ENCODE measurements around the gene ZDHHC11. TPM values are rescaled to one million over a fixed set of nuclear protein-coding genes. Genes with fewer than 3 reads are reported as not detected.

The ZDHHC11 gene, protein sequence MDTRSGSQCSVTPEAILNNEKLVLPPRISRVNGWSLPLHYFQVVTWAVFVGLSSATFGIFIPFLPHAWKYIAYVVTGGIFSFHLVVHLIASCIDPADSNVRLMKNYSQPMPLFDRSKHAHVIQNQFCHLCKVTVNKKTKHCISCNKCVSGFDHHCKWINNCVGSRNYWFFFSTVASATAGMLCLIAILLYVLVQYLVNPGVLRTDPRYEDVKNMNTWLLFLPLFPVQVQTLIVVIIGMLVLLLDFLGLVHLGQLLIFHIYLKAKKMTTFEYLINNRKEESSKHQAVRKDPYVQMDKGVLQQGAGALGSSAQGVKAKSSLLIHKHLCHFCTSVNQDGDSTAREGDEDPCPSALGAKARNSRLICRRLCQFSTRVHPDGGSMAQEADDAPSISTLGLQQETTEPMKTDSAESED
- total RNA-seq (2014; rRNA removed; shearing (Covaris generic)): 5.4 and 6.0 TPM in 2 replicates

DNA sequence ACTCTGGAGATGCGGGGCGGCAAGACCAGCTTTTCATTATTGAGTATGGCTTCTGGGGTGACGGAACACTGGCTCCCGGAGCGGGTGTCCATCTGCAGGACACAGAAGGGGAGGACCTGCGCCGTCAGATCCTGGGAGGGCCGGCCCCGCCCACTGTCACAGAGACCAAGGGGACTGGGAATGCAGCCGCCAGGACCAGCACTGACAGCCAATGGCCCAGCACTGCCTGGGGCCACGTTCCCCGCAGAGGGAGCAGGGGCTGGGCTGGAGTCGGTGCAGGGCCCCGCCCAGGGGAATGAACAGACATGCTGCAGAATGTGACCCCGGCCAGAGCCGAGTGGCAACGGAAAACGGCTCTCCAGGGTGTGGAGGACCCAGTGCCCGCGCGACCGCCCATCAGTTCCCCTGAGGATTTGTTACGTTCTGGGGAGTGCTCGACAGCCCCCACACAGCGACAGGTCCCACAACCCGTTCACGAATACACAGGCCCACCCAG, at the start of gene ZDHHC11:
Gene ZDHHC11, minus strand, starts transcription at position 476 of the 496 bp plus-strand sequence. Its CDS starts 384 bp downstream, at position 92.
- in situ Hi-C loops (cut with HindIII; ENCODE audit: low sequenced_read_pairs): no loop called here
- peak; percentile 41 for DNase-seq (ENCODE audit: low spot score)

DNA sequence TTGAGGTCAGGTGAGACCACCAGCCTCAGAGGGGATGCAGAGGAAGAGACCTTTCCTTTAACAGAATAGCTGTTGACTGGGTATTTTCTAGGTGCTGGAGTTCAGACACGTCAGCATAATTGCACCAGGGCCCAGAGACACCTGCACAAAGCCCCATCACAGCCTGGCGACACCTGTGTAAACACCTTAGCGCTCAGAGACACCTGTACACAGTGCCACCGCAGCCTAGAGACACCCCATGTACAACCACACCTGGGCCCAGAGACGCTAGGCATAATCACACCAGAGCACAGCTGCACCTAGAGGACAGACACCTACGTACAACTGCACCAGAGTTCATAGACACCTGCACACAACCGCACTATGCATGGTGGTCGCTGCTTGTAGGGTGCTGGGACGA, 42.9 kb upstream of the ZDHHC11 start:
- DNase-seq (ENCODE audit: low spot score): no peak
- in situ Hi-C loops (cut with HindIII; ENCODE audit: low sequenced_read_pairs): no loop called here

DNA sequence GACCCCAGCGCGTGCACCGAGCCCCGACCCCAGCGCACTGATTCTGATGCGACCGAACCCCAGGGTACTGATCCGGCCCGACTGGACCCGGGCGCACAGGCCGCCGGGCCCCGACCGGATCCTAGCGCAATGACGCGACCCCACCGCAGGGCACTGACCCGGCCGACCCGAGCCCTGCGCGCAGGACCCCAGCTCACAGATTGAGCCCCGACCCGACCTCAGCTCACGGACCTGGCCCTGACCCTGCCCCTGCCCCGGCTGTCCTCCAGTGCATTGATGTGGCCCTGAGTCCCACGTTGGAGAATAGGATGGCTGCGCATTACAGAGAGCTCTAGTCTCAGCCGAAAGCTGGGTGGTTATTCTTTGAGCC, 42.3 kb upstream of the ZDHHC11 start:
- in situ Hi-C loops (cut with HindIII; ENCODE audit: low sequenced_read_pairs): no loop called here

DNA sequence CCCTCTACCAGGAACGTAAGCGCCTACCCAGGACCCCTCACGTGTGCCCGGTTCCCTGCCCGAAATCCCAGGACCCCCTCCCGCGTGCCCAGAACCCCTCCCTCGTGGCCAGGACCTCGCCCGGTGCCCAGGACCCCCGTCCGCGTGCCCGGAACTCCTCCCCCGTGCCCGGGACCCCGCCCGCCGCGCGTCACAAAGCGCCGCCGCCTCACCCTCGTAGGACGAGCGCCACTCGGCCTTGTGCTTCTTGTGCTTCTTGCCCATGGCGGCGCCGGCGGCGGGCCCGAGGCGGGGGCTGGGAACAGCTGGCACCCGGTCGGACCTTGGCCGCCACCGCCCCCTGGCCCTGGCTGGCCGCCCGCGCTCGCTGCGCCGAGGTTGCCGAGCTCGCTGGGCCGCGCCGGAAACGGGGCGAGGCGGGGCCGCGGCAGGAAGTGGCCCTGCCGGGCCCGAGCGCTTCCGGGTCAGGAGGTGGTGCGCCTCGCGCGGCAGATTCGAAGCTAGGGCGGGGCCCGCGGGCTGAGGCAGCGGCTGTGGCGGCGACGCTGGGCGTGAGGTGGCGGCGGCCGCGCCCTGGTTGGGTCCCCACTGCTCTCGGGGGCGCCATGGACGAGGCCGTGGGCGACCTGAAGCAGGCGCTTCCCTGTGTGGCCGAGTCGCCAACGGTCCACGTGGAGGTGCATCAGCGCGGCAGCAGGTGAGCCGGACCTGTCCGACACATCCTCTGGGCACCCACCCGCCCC, 41.8 kb upstream of the ZDHHC11 start, which contains the start of the genes BRD9 and TRIP13:
Gene BRD9, minus strand, starts transcription at position 408 of the 743 bp plus-strand sequence. Its CDS starts 144 bp downstream, at position 264.
Gene TRIP13, plus strand, starts transcription at position 491 of the 743 bp plus-strand sequence. Its CDS starts 115 bp downstream, at position 606.
- DNase-seq (ENCODE audit: low spot score): peak; percentile 73
- in situ Hi-C loops (cut with HindIII; ENCODE audit: low sequenced_read_pairs): no loop called here

More for the DNA sequence above, 42.3 kb upstream of the ZDHHC11 start:
- no peak for DNase-seq (ENCODE audit: low spot score)

DNA sequence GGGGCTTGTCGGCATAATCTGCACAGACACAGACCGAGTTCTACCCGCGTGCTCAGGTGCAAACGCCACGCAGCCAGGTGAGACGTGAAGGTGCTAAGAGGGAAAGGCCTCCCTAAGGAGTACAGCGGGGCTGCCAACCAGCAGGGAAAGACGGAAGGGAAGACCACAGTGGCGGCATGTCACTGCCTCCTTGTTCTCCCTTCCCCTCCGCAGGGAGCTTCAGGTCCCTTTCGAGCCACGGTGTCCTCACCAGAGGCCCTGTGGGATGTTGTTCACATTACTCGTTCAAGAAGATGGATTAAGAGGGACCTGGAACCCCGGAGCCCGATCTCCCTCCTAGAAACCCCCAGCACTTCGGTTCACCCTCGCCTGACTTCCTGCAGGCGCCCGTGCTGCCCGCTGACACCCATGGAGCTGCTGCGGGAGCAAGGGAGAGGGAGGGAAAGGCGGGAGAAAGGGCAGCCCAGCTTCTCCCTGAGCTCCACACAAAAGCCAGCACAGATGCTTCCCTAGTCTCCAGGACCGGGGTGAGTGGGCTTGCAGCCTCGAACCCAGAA, 41.1 kb upstream of the ZDHHC11 start:
- in situ Hi-C loops (cut with HindIII; ENCODE audit: low sequenced_read_pairs): no loop called here
- no peak for DNase-seq (ENCODE audit: low spot score)

DNA sequence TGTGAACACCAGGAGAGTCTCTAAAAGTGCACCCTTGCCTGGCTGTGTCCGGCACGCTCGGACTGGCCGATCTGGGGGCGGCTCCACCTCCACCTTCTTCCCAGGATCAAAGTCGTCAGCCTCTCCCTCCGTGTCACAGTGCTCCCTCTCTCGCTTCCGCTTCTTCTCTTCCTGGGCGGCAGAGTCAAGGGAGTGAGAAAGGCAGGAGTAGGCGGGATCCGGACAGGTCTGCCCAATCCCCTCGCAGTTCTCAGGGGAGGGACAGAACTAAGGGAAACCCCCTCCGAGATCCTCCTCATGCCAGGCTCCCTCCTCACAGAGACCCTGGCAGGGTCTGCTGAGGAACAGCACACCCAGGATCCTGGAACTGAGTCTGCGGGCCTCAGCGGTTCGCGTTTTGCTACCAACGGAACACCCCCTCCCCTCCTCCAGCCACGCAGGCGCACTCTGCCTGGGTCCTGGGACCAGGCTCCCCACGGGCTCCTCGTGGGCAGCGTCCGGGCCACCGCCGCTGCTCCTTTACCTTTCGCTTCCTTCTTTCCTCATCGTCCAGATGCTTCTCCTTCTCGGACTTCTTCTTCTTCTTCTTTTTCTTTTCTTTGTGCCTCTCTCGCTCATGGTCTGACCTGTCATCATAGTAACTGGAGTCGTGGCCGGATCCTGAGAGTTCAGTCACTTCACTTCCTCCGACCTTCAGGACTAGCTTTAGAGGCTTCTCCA, 40.5 kb upstream of the ZDHHC11 start:
- in situ Hi-C loops (cut with HindIII; ENCODE audit: low sequenced_read_pairs): no loop called here
- peak; percentile 46 for DNase-seq (ENCODE audit: low spot score)

DNA sequence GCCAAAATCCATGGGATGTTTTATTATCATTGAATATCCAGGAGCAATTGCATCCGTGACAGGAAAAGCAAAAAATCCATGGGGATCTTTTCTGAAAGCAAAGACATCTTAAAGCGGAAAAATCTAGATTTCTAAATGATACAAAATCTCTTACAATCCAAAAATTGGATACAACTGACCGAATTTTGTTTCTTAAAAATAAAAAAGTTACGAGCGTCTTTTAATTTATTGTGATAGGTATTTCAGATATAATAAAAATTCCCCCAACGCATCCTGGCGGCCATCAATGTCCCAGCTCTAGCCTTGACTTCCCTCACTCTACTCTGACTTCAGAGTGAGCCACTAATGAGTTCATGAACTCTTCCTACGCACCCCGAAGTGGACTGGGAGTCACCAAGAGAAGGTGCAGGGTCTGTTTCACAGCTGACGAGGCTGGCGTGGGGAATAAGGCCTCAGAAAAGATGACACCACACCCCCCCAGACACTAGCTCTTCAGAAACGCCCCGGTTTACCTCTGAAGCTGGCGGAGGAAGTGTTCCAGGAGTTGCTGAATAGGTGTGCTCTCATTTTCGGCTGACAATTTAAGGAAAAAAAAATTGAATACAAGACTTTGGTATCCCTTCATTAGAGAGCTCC, 38.4 kb upstream of the ZDHHC11 start:
- in situ Hi-C loops (cut with HindIII; ENCODE audit: low sequenced_read_pairs): no loop called here
- no peak for DNase-seq (ENCODE audit: low spot score)

DNA sequence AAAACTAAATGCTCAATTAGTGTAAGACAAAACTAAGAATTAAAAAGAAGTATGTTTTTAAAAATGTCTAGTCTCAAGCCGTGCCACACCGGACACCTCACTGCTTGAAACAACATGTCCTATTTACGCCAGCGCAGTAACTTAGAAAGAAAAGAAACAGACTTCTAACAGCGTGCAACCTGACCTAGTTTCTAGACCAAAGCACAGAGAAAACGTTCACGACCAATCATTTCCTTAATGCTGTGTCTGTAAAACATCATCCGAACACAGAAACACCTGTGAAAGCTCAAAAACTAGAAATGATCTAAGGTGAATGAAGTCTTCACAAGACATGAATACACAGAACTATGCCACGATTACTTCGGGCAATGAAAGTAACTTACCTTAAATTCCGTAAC, 37.9 kb upstream of the ZDHHC11 start:
- peak; percentile 28 for DNase-seq (ENCODE audit: low spot score)
- in situ Hi-C loops (cut with HindIII; ENCODE audit: low sequenced_read_pairs): no loop called here

DNA sequence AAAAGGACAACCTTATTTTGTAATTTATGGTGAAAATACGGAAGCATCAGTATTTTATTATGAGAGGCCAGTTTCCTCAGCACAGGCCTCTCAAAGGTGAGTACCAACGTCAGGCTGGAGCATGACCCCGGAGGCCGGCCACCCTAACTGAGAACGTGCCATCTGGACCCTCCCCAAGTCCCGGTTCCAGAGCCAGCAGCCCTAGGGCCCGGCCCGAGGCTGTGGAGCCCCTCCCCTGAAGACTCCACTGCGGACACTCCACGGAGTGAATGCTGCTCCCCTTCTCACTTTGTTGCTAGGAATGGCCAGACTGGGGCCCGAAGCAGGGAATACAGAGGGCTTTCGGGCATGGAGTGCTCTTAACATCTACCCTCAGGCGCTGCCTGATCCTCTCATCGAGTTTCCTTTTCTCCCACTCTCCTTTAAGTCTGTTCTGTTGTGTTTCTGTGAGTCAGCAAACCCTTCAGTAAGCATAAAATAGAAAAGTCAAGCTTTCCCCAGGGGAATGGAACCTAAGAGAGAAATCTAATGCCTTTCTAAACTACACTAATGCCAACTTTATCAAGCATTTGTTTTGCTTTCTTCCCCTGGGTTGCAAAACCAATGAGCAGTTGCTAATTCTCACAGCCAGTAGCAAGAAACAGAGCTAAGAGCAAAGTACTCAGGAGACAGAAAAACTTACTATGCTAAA, 37.3 kb upstream of the ZDHHC11 start:
- no peak for DNase-seq (ENCODE audit: low spot score)
- in situ Hi-C loops (cut with HindIII; ENCODE audit: low sequenced_read_pairs): no loop called here

DNA sequence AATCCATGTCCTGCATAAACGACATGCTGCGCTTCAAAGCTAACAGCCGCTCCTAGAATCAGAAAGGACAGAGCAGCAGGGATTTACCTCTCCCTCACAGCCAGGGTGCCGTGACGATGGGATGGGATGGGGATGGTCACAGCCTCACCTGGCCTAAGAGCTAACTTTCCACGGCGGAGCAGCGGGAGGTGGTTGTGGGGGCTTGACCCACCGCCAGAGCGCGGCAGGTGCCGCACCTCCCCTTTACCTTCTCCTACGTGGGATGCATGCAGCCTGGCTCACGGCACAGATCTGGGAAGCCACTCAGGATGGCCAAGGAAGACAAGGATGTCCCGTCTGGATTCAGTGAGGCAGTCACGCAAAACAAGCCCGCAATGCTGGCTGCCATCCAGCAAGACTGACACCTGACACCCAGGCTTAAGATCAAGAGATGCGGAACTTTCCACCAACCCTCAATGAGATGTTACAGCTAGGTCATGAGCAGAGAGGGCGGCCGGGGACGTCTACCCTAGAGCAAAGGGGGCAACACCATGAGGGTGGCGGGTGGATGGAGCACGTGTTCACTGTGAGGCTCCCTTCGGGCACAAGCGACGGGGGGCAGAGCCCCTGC, 36.0 kb upstream of the ZDHHC11 start:
- DNase-seq (ENCODE audit: low spot score): no peak
- in situ Hi-C loops (cut with HindIII; ENCODE audit: low sequenced_read_pairs): no loop called here

DNA sequence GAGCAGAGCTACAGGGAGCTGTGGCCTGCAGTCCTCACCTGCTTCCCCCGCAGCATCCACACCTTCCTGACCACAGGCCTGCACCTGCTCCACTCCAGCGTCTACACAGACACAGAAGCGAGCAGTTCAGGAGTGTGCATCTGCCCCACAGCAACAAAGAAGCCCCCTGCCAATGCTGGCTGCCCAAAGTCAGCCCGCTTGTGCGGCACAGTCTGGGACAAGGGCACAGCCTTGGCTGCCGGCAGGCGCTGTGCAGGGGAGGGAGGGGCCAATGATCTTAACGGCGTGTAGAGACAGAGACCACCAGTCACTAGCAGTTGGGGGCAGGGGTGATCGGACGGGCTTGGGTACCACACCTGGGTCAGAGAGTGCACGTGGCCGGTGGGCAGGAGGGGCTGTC, 35.2 kb upstream of the ZDHHC11 start:
- DNase-seq (ENCODE audit: low spot score): no peak
- in situ Hi-C loops (cut with HindIII; ENCODE audit: low sequenced_read_pairs): no loop called here

DNA sequence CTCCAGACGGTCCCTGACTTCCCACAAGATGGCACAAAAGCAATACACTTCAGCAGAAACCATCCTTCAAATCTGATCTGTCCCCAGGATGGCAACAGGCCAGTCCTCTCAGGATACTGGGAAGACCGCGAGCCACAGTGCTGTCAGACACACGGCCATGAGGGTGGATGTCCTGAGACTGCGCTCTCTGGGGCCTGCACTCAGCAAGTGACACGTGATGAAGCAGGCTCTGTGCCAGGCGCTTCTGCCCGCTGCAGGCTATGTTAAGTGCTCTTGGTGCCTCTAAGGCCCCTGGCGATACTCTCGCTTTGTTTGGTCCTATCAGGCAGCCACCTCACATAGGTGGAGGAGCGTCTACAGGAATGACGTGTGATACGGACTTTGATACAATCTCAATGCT, 34.7 kb upstream of the ZDHHC11 start:
- in situ Hi-C loops (cut with HindIII; ENCODE audit: low sequenced_read_pairs): no loop called here
- peak; percentile 59 for DNase-seq (ENCODE audit: low spot score)

DNA sequence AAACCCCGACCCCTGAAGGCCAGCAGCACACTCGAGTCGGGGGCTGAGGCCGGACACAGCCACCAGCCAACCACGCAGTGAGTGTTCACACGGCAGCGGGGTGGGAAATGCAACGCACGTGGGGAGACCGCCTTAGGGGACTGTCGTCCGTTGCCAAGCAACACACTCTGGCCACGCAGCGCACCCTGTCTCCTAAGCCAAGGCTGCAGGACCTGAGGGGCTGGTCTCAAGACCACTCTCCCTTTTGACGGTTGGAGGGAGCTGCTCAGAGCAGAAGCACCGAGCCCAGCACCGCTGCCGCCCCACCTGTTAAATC, 34.3 kb upstream of the ZDHHC11 start:
- in situ Hi-C loops (cut with HindIII; ENCODE audit: low sequenced_read_pairs): no loop called here
- DNase-seq (ENCODE audit: low spot score): no peak

DNA sequence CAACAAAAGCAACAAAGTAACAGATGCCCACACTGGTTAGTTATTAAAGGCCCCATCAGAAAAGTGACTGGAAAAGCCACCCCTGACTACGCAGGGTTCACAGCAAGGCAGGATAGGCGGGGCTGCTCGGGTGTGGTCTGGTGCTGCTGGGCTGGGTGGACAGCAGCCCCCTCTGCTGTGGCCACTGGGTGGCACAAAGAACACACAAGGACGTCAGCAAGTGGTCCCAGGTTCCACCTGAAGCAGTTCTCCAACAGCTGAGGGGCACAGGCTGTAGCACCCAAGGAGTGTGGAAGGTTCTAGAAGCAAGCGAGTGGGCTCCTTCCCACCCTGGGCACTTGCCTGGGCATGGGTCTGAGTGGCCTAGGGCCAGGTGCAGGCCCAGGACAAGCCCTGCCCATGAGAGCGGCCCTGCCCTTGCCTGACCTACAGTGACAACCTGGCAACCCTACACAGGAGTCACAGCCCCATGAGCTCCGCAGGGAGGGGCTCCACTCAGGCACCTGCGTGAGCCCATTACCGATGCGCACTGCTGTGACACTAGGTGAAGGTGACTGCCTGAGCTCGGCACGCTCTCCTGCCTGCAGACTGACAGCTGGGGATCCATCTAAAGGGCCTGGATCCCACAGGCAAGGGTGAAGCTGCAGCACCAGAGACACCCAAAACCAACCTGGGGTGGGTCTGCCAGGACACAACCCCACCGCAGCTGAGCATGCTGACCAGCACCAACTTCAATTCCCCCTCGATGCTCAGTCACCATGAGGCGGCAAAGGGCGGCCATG, 33.8 kb upstream of the ZDHHC11 start:
- in situ Hi-C loops (cut with HindIII; ENCODE audit: low sequenced_read_pairs): no loop called here
- no peak for DNase-seq (ENCODE audit: low spot score)

DNA sequence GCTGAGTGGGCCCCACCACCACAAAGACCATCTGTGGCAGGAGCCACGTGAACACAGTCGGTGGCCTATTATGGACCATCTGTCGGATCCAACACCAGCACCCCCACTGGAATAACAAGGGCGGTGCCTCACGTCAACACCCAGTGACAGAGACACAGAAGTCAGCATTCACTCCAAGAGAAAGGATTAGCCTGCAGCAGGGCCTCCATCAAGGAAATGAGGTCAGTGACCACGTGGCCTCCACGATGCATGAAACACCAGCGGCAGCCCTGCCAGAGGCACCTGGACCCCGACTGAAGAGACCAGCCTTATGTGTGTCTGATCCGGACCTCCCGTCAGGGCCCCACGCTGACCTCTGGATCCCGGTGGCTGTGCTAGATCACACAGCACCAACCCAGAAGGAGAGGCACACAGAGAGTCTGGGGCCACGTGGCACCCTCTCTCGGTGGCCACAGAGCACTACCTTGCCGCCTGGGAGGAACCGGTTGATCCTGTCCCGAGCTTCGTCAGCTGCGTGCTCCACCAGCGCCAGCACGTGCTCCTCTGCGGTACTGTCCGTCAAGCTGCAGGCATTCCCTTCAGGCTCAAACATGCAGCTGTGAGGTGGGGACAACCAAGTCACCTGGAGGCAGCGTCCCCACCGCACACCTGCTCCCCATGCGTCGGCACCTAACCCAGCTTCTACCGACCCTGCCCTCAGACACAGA, 32.8 kb upstream of the ZDHHC11 start:
- in situ Hi-C loops (cut with HindIII; ENCODE audit: low sequenced_read_pairs): no loop called here
- peak; percentile 73 for DNase-seq (ENCODE audit: low spot score)

DNA sequence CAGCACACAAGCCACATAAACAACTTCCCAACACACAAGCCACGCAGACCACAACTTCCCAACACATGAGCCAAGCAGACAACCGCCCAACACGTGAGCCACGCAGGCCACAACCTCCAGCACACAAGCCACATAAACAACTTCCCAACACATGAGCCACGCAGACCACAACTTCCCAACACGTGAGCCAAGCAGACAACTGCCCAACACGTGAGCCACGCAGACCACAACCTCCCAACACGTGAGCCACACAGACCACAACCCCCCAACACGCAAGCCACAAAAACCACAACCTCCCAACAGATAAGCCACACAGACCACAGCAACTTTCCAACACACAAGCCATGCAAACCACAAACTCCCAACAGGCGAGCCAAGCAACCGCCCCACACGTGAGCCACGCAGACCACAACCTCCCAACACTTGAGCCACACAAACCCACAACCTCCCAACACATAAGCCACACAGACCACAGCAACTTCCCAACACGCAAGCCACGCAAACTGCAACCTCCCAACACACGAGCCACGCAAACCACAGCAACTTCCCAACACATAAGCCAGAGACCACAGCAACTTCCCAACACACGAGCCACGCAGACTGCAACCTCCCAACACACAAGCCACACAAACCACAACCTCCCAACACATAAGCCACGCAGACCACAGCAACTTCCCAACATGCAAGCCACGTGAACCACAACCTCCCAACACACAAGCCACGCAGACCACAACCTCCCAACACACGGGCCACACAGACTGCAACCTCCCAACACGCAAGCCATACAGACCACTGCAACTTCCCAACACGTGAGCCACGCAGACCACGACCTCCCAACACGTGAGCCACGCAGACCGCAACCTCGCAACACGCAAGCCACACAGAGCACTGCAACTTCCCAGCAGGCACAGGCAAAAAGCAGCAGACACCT, 31.7 kb upstream of the ZDHHC11 start:
- DNase-seq (ENCODE audit: low spot score): no peak
- in situ Hi-C loops (cut with HindIII; ENCODE audit: low sequenced_read_pairs): no loop called here

All from G401 (cell line).